Astrocyte of the cerebellum (primary cell): Measurements from ENCODE around the gene NELFA.
"Not testable (repeated sequence)": the region's sequence is repeated elsewhere in the genome, so short reads cannot be mapped to it uniquely, and the experiment has no call there.

Source experiments
- DNase-seq: peaks from one replicate; pipeline ENCODE4 v3.0.0-alpha.2; 2011; ENCODE audit warnings: low read depth
- H3K4me3 ChIP-seq: 2 replicates; pipeline ENCODE4 v1.5.1; 2011; ENCODE audit warnings: mild to moderate bottlenecking, low read depth, low read length, moderate library complexity
- CTCF ChIP-seq: IDR thresholded peaks from 2 replicates; pipeline ENCODE4 v1.5.1; 2012; ENCODE audit warnings: low read length, low read depth, moderate library complexity, mild to moderate bottlenecking; ENCODE audit errors: missing control alignments
- in situ Hi-C: cut with HindIII; loops from 2 replicates; pipeline ENCODE4 v1.10.0; 2017; ENCODE audit warnings: low sequenced_read_pairs

NELFA gene

GRCh38 chr4:2036866-2037265 is 28.1 kb upstream of the NELFA start:
- no peak overlapping the region for H3K4me3 ChIP-seq
- in situ Hi-C loops: no loop called here
- DNase-seq: no peak
- TF ChIP-seq CTCF: no peak

- no peak overlapping the region for H3K4me3 ChIP-seq
- no peak for DNase-seq
- in situ Hi-C loops: no loop called here
- no peak for TF ChIP-seq CTCF
Measured at GRCh38 chr4:2036327-2036726, 27.6 kb upstream of the NELFA start.

GRCh38 chr4:2031161-2031560 is 22.4 kb upstream of the NELFA start:
- in situ Hi-C loops: loop anchor here (5.0 kb wide), 2 partner anchors 61 to 106 kb away; no protein-coding TSS in a partner anchor
- H3K4me3 ChIP-seq, DNase-seq: not testable (repeated sequence)

GRCh38 chr4:2027120-2027519 is 18.3 kb upstream of the NELFA start:
- H3K4me3 ChIP-seq, in situ Hi-C loops, DNase-seq: not testable (repeated sequence)

GRCh38 chr4:2025817-2026216 is 17.0 kb upstream of the NELFA start:
- in situ Hi-C loops: no loop called here
- TF ChIP-seq CTCF: no peak
- DNase-seq: no peak
- H3K4me3 ChIP-seq: no peak overlapping the region

- DNase-seq: no peak
- no peak overlapping the region for H3K4me3 ChIP-seq
- TF ChIP-seq CTCF: no peak
- in situ Hi-C loops: no loop called here
Measured at GRCh38 chr4:2024683-2025082, 15.9 kb upstream of the NELFA start.

- H3K4me3 ChIP-seq, in situ Hi-C loops: not testable (repeated sequence)
Measured at GRCh38 chr4:2021358-2022018, 12.7 kb upstream of the NELFA start.

GRCh38 chr4:2015008-2015407 is 6.2 kb upstream of the NELFA start:
- no peak for DNase-seq
- no peak overlapping the region for H3K4me3 ChIP-seq
- in situ Hi-C loops: no loop called here
- no peak for TF ChIP-seq CTCF

More at GRCh38 chr4:2021358-2022018, 12.7 kb upstream of the NELFA start:
- not testable (repeated sequence) for DNase-seq
